NCI-H1694 treated with DMSO at 0.1 percent for 48 hours (cell line): Measurements from ENCODE around the gene ASIC4.

ENCODE experiments used
- DNase-seq: peaks from one replicate; lab custom pipeline; 2025; lab: John Stamatoyannopoulos, UW

ASIC4 gene

DNA sequence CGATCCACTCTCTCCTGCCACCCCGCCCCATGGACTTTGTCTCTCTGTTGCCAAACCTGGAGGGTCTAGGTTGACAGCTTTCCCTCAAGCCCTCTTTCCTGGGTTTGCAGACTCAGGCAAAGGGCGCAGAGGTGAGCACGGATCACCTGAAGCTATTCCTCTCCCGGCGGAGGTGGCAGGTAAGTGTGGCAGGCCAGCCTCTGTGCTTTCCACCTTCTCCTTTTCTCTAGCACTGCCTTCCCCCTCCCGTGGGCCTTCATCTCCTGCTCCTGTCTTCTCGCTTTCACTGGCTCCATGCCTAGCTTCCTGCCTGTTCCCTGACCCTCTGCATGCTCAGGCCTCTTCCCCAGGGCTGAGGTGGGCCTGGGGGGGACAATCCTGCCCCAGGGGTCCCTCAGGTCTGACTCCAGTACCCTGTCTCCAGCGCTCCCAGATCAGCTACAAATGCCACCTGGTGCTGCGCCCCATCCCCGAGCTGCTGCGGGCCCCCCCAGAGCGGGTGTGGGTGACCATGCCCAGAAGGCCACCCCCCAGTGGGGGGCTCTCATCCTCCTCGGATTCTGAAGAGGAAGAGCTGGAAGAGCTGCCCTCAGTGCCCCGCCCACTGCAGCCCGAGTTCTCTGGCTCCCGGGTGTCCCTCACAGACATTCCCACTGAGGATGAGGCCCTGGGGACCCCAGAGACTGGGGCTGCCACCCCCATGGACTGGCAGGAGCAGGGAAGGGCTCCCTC lies 31.4 kb upstream of the ASIC4 start:
- DNase-seq: no peak

DNA sequence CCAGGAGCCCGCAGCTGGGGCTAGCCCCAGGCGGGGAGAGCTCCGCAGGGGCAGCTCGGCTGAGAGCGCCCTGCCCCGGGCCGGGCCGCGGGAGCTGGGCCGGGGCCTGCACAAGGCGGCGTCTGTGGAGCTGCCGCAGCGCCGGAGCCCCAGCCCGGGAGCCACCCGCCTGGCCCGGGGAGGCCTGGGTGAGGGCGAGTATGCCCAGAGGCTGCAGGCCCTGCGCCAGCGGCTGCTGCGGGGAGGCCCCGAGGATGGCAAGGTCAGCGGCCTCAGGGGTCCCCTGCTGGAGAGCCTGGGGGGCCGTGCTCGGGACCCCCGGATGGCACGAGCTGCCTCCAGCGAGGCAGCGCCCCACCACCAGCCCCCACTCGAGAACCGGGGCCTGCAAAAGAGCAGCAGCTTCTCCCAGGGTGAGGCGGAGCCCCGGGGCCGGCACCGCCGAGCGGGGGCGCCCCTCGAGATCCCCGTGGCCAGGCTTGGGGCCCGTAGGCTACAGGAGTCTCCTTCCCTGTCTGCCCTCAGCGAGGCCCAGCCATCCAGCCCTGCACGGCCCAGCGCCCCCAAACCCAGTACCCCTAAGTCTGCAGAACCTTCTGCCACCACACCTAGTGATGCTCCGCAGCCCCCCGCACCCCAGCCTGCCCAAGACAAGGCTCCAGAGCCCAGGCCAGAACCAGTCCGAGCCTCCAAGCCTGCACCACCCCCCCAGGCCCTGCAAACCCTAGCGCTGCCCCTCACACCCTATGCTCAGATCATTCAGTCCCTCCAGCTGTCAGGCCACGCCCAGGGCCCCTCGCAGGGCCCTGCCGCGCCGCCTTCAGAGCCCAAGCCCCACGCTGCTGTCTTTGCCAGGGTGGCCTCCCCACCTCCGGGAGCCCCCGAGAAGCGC lies 30.6 kb upstream of the ASIC4 start:
- DNase-seq: no peak

DNA sequence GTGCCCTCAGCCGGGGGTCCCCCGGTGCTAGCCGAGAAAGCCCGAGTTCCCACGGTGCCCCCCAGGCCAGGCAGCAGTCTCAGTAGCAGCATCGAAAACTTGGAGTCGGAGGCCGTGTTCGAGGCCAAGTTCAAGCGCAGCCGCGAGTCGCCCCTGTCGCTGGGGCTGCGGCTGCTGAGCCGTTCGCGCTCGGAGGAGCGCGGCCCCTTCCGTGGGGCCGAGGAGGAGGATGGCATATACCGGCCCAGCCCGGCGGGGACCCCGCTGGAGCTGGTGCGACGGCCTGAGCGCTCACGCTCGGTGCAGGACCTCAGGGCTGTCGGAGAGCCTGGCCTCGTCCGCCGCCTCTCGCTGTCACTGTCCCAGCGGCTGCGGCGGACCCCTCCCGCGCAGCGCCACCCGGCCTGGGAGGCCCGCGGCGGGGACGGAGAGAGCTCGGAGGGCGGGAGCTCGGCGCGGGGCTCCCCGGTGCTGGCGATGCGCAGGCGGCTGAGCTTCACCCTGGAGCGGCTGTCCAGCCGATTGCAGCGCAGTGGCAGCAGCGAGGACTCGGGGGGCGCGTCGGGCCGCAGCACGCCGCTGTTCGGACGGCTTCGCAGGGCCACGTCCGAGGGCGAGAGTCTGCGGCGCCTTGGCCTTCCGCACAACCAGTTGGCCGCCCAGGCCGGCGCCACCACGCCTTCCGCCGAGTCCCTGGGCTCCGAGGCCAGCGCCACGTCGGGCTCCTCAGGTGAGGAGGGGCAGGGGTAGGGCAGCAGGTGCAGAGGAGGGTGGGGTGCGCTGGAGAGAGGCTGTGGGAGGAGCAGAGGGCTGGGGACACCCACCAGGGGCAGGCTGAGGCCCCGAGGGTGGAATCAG lies 29.7 kb upstream of the ASIC4 start:
- DNase-seq: no peak

DNA sequence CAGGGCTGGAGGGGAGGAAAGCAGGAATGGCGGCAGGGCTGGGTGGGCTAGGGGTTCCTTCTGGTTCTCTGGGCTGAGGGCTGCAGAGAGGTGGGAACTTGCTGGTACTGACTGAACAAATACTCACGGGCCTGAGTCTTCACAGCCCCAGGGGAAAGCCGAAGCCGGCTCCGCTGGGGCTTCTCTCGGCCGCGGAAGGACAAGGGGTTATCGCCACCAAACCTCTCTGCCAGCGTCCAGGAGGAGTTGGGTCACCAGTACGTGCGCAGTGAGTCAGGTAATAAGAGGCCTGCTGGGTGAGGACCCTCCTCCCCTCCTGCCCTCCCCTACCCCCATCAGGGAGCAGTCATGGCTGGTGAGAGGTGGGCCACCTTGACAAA lies 29.1 kb upstream of the ASIC4 start:
- DNase-seq: no peak

DNA sequence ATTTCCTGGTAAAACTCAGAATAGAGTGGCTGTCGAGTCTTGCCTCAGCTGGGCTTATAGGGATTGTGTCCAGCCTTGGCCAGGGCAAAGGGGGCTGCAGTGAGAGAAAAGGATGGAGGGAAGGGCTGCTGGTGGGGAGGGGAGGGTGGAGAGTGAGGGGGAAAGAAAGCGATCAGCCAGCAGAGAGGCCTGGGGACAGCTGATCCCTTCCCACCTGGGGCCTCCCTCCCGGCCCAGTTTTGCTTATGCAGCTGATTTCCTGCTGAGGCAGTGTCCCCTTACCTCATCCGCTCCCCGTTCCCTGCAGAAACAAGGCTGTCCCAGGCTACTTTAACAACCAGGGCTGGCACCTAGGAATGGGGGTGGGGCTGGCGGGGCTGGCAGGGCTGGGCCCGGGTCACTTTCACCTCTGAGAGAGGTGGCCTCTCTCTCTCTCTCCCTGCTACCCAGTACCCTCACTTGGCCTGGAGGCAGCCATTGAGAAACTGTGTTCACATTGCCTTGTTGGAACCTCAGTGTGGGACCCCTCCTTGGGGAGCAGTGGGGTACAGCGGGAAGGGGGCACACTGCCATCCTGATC lies 27.8 kb upstream of the ASIC4 start:
- DNase-seq: no peak

DNA sequence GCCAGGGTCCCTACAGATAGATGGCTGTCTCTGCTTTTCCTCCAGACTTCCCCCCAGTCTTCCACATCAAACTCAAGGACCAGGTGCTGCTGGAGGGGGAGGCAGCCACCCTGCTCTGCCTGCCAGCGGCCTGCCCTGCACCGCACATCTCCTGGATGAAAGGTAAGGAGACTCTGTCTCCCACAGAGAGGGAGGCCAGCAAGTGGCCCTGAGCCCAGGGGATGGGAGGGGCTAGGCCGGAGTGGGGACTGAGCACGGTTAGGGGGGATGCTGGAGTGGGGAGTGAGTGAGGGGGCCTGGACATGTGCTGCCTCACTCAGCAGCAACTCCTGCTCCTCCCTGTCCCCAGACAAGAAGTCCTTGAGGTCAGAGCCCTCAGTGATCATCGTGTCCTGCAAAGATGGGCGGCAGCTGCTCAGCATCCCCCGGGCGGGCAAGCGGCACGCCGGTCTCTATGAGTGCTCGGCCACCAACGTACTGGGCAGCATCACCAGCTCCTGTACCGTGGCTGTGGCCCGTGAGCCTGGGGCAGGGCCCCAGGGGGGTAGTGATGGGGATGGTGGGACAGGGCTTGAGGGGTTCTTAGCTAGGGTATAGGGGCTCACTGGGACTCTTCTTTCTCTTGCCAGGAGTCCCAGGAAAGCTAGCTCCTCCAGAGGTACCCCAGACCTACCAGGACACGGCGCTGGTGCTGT lies 26.0 kb upstream of the ASIC4 start:
- no peak for DNase-seq

DNA sequence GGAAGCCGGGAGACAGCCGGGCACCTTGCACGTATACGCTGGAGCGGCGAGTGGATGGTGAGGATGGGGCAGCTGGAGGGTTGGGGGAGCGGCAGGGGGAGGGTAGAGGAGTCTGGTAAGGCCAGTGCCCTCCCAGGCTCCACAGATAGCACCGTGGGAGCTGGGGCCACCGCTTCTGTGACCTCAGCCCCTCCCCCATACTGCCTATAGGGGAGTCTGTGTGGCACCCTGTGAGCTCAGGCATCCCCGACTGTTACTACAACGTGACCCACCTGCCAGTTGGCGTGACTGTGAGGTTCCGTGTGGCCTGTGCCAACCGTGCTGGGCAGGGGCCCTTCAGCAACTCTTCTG lies 25.5 kb upstream of the ASIC4 start:
- DNase-seq: no peak

DNA sequence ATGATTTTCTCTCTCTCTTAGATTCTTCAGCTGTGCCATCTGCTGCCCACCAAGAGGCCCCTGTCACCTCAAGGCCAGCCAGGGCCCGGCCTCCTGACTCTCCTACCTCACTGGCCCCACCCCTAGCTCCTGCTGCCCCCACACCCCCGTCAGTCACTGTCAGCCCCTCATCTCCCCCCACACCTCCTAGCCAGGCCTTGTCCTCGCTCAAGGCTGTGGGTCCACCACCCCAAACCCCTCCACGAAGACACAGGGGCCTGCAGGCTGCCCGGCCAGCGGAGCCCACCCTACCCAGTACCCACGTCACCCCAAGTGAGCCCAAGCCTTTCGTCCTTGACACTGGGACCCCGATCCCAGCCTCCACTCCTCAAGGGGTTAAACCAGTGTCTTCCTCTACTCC lies 25.0 kb upstream of the ASIC4 start:
- no peak for DNase-seq

DNA sequence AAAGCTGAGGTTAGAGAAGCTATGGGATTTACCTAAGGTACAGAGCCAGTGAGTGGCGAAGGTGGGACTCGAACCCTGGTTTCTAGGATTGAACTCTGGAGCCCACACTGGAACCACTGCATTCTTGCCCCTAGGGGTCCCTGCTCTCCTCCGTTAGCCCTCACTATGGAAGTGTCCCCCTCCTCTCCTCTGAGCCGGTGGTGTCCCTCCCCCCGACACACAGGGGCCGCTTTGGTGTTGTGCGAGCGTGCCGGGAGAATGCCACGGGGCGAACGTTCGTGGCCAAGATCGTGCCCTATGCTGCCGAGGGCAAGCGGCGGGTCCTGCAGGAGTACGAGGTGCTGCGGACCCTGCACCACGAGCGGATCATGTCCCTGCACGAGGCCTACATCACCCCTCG lies 24.1 kb upstream of the ASIC4 start:
- no peak for DNase-seq

DNA sequence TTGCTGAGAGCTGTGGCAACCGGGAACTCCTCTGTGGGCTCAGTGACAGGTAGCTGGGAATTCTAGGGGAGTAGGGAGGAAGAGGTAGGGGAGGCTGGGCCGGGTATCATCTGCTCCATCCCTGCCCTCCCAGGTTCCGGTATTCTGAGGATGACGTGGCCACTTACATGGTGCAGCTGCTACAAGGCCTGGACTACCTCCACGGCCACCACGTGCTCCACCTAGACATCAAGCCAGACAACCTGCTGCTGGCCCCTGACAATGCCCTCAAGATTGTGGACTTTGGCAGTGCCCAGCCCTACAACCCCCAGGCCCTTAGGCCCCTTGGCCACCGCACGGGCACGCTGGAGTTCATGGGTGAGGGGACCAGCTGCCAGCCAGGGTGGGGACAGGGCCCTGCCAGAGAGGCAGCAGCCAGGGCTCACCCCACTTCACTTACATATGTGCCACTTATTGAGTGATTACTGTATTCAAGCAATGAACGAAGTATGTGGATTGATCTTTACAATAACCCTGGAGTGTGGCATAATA lies 23.6 kb upstream of the ASIC4 start:
- DNase-seq: no peak

DNA sequence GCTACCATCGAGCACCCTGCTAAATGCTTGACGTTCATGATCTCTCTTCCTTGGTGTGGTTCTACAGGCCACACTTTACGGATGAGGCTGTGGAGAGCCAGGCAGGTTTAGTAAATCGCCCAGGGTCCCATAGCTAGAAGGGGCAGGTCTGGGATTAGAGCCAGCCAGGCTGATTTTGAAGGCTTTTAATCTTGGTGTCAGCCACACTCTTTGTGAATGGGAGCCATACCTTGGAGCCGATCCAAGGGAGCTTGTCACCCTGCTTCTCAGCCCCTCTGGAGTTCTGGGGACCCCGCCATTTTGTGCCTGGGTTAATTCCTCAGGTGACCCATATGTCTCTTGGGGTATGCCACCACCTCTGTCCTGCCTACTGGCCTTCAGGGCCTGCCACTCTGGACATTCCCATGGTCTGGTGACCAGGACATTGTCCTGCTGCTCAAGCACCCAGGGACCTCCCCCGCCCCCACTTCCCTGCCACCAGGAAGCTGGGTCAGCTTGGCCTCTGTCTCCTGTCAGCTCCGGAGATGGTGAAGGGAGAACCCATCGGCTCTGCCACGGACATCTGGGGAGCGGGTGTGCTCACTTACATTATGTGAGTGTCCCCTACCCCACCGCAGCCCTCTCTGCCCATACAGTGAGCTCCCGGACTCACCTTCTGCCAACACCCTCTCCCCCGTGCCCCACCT lies 22.9 kb upstream of the ASIC4 start:
- no peak for DNase-seq

DNA sequence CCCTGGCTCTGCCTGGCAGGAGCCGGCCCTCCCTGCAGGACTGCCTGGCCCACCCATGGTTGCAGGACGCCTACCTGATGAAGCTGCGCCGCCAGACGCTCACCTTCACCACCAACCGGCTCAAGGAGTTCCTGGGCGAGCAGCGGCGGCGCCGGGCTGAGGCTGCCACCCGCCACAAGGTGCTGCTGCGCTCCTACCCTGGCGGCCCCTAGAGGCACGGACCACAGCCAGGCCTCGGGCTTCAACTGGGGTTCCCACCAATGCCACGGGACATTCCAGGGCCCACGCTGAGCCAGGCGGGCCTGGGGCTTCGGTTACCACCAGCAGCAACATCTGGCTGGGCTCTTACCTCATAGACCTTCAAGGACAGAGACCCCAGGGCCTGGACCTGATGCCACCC lies 21.7 kb upstream of the ASIC4 start:
- no peak for DNase-seq

DNA sequence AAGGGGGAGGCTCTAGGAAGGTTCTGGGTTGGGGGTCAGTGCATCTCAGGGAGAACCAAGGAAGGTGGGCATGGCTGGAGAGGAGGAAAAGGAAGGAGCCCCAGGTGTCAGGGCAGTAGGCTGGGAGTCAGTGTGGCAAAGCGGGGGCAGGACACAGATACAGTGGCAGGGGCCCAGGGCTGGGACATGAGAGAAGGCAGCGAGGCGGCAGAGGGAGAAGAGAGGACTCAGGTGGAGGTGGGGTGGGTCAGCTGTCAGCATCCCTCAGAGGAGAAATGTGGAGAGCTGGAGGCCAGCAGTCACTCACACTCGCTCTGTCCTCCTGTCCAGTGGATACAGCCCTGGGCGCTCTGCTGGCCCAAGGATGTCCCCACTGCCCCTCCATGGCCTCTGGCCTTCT lies 21.2 kb upstream of the ASIC4 start:
- DNase-seq: no peak

DNA sequence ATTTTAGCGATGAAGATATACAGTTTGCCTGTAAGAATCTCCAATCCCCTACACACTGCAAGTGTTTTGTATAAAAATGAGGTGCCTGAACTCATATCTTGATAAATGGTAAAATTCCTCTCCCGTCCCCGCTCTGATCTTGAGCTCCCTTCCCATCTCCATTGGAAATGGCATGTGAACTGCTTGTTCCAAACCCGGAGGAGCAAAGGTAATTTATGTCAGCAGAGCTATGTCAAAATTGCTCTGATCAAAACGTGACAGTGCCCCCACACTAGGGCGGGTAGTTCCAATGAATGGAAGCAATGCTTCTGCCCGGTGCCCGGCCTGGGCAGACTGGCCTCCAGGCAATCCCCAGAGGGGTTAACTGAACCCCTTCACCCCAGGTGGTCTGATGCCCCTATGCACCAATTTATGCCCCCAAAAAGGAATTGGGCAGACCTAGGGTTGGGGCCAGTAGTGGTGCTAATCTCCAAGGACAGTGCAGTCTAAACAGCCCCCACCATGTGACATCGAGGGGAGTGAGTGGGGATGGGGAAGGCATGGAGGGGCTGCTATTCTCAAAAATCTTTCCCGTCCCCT lies 19.2 kb upstream of the ASIC4 start:
- DNase-seq: no peak

DNA sequence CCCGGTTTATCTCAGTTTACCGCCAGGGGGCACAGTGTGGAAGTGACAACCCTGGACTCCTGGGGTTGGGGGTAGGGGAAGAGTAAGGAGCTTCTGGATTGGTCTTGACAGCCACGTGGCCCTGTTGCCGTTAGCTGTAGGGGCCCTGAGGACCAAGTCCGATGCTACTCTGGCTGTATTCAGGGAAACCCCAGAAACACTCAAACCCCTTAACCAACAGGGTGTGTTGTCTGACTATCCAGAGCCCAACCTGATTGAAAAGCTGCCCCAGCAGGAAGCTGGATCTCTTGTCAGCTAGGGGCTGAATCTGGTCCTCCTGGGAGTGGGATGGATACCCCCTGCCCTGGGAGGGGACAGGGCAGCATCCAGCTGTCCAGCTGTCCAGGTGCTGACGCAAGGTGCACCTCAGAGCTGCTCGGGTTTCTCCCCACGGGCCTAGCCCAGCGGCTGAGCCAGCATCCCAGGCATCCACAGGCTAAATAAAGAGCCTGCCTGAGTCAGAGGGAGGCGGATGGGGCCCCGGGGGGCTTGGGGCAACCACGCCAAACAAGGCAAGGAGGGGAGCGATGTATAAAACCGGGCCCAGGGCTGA lies 18.7 kb upstream of the ASIC4 start:
- peak; percentile 83 for DNase-seq

DNA sequence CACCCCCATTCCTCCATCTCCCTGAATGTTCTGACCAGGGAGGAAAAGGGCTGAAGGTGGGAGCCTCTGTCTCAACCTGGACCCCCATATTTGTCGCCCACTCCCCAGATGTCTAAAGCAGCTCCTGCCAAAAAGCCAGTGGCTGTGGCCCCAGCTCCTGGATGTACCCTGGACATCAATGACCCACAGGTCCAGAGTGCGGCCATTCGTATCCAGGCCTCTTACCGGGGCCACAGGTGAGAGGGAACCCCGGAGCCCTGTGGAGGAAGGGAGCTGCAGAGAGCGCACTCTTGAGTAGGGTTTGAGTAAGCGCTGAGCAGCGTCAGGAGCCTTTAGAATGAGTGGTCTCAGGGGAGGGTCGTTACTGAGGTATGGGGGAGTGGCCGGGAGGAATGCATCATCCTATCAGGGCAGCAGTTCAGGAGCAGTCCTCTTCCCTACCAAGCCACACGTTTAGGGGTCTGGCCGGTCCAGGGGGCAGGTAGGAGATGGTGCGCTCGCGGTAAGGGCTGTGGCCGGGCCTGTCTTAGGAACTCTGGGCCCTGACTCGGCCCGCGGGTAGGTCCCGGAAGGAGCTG lies 17.9 kb upstream of the ASIC4 start:
- no peak for DNase-seq

DNA sequence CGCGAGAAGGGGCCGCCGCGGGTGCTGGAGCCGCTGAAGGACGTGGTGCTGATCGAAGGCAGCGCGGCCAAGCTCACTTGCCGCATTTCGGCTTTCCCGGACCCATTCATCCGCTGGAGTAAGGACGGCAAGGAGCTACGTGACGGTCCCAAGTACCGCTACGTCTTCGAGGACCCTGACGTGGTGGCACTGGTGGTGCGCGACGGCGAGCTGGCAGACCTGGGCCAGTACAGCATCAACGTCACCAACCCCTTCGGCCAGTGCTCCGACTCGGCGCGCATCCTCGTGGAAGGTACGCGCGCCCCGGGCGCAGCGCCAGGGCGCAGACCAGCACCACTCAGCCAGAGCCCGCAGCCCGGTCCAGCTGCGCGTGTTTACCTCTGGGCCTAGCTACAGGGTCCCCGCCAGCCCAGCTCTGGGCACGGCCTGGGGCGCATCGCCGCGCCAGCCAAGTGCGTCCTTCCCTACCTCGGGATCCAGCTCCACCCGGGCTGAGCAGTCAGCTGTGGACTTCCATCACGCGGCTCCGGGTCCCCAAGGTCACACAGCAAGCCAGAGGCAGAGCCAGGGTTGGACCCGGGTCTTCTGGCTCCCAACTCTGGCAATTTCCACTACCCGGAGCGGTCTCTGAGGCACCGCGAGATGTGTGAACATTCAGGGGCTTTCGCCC lies 17.3 kb upstream of the ASIC4 start:
- no peak for DNase-seq

DNA sequence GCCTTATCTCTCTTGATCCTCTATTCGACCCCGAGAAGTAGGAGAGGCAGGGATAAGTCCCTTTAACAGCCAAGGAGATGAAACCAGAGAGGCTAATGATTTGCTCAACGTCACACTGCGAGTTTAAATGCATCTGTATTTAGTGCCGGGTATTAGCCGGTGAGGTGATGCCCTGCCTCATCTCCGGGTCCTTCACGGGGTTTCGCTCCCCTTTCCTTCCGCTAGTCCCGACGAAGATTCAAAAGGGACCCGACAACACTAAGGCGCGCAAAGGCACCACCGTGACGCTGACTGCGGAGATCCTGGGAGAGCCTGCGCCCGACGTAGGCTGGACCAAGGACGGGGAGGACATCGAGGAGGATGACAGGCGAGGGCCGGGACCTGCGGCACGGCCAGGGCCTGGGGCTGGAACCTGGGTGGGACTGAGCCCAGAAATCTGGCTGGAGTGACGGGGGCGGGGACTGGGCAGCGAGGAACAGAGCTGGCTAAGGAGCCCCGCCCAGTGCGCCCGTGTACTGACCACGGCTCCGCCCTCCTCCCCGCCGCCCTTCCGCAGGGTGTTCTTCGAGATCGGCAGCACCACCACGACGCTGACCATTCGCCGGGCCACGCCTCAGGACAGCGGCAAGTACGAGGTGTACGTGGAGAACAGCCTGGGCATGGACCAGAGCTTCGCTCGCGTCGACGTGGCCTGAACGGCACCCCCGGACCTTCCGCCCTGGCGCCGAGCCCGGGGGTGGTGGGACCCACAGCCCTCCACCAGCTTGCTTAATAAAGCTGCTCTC lies 16.6 kb upstream of the ASIC4 start:
- no peak for DNase-seq
